HG02885 (cell line): ENCODE results near the gene NEK10.

Experiments
- ATAC-seq: cut with Tn5 transposase; IDR thresholded peaks from one replicate; pipeline ENCODE4 v1.9.1; 2021; ENCODE audit warnings: mild to moderate bottlenecking; ENCODE audit not compliant: unreplicated experiment, poor library complexity

The NEK10 gene

GRCh38 chr3:27078246-27078913 lies 290.8 kb downstream of the NEK10 start:
- ATAC-seq, result no peak

- no peak for ATAC-seq
Observed at GRCh38 chr3:27076815-27077630, 292.2 kb downstream of the NEK10 start.

GRCh38 chr3:27074914-27075313 lies 294.3 kb downstream of the NEK10 start:
- ATAC-seq, result no peak

GRCh38 chr3:27073912-27074311 lies 295.3 kb downstream of the NEK10 start:
- ATAC-seq, result no peak

GRCh38 chr3:27072810-27073651 lies 296.2 kb downstream of the NEK10 start:
- ATAC-seq, result no peak

- no peak for ATAC-seq
Observed at GRCh38 chr3:27060336-27060735, 308.8 kb downstream of the NEK10 start.
